ENCODE results near the gene POLK. TPM values are rescaled to one million over a fixed set of nuclear protein-coding genes. Genes with fewer than 3 reads are reported as not detected.
"Not testable (repeated sequence)": the region's sequence is repeated elsewhere in the genome, so short reads cannot be mapped to it uniquely, and the experiment has no call there.

Gene POLK
- total RNA-seq, 1 donor from 2014 or later = 26.5 TPM

DNA sequence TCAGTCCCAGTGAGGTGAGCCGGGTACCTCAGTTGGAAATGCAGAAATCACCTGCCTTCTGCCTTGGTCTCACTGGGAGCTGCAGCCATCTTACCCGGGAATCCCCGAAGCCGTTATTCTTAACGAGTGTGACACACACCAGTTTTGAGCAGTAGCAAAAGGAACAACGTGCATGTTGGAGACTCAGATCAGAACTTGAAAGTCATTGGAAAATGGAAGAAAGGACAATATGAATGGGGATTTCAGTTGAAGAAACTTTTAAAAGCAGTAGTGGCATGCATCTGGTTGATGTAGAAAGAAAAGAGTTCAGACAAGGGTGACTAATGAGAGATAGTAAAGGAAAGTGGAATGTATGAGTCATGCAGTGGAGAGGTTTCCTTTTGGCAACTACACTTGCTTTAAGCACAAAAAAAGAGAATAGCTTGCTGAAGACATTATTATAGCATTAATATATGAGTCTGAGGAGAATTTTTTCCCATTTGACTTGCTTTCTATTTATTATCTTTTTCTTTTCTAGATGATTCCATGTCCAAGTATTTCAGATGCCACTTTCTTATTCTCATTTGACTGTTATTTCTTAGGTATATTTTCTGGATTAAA lies 55.1 kb downstream of the POLK start:
- Mint-ChIP-seq H3K9me3 (ENCODE audit: low read depth) (peaks cover 25% of the 10 kb centered on the region), H3K4me1 (ENCODE audit: low read depth) (peaks cover 39% of the 10 kb centered on the region), H3K4me3 (ENCODE audit: unreplicated experiment) (peak overlapping the region; percentile 44), H3K27me3 (ENCODE audit: low read depth) (no peaks in the 10 kb centered on the region), H3K36me3 (ENCODE audit: low read depth) (peaks cover 18% of the 10 kb centered on the region), H3K27ac (ENCODE audit: unreplicated experiment) (peak overlapping the region; percentile 92)
- TF ChIP-seq, protein P1, sequence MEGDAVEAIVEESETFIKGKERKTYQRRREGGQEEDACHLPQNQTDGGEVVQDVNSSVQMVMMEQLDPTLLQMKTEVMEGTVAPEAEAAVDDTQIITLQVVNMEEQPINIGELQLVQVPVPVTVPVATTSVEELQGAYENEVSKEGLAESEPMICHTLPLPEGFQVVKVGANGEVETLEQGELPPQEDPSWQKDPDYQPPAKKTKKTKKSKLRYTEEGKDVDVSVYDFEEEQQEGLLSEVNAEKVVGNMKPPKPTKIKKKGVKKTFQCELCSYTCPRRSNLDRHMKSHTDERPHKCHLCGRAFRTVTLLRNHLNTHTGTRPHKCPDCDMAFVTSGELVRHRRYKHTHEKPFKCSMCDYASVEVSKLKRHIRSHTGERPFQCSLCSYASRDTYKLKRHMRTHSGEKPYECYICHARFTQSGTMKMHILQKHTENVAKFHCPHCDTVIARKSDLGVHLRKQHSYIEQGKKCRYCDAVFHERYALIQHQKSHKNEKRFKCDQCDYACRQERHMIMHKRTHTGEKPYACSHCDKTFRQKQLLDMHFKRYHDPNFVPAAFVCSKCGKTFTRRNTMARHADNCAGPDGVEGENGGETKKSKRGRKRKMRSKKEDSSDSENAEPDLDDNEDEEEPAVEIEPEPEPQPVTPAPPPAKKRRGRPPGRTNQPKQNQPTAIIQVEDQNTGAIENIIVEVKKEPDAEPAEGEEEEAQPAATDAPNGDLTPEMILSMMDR (IDR thresholded peaks at IDR 0.05) = no peak
- no peak for DNase-seq (ENCODE audit: low spot score)

- Mint-ChIP-seq H3K4me3 (ENCODE audit: unreplicated experiment) (peak overlapping the region; percentile 14), H3K9me3 (ENCODE audit: low read depth) (peaks cover 19% of the 10 kb centered on the region), H3K36me3 (ENCODE audit: low read depth) (peaks cover 12% of the 10 kb centered on the region), H3K4me1 (ENCODE audit: low read depth) (peaks cover 39% of the 10 kb centered on the region), H3K27me3 (ENCODE audit: low read depth) (no peaks in the 10 kb centered on the region), H3K27ac (ENCODE audit: unreplicated experiment) (peak overlapping the region; percentile 92)
- TF ChIP-seq, protein P1 (IDR thresholded peaks at IDR 0.05) = no peak
- no peak for DNase-seq (ENCODE audit: low spot score)
Measured at GRCh38 chr5:75567710-75568109, 56.0 kb downstream of the POLK start.

DNA sequence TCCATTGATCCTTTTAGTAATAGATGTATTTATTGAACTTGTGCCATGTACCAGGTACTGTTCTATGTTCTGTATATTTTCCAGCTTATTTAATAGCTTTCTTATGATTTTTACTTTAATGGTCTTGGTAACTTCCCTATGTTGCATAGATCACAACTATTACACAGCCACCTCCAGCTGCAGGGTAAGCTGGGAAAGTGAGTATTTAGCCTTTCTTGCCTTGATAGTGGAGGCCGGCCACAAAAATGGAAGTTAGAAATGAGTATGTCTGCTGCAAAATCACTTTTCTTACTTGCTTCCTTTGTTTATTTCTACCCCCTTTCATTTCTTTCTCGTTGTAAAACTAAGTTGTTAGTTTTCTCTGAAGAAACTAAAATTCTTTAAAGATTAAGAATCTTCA lies 56.5 kb downstream of the POLK start:
- TF ChIP-seq, protein P1 (IDR thresholded peaks at IDR 0.05) = no peak
- DNase-seq (ENCODE audit: low spot score) = no peak
- H3K27me3 Mint-ChIP-seq (ENCODE audit: low read depth) = no peaks in the 10 kb centered on the region
- H3K36me3 Mint-ChIP-seq (ENCODE audit: low read depth) = peaks cover 10% of the 10 kb centered on the region
- peak overlapping the region; percentile 92 for H3K27ac Mint-ChIP-seq (ENCODE audit: unreplicated experiment)
- H3K4me1 Mint-ChIP-seq (ENCODE audit: low read depth) = peaks cover 39% of the 10 kb centered on the region
- no peak overlapping the region for H3K4me3 Mint-ChIP-seq (ENCODE audit: unreplicated experiment)
- peaks cover 16% of the 10 kb centered on the region for H3K9me3 Mint-ChIP-seq (ENCODE audit: low read depth)

GRCh38 chr5:75571547-75571946 lies 59.9 kb downstream of the POLK start:
- Mint-ChIP-seq H3K27me3 (ENCODE audit: low read depth) (no peaks in the 10 kb centered on the region), H3K4me3 (ENCODE audit: unreplicated experiment) (no peak overlapping the region), H3K27ac (ENCODE audit: unreplicated experiment) (no peak overlapping the region), H3K36me3 (ENCODE audit: low read depth) (peaks cover 1% of the 10 kb centered on the region), H3K4me1 (ENCODE audit: low read depth) (peaks cover 34% of the 10 kb centered on the region), H3K9me3 (ENCODE audit: low read depth) (no peaks in the 10 kb centered on the region)
- TF ChIP-seq, protein P1 (IDR thresholded peaks at IDR 0.05) = no peak
- no peak for DNase-seq (ENCODE audit: low spot score)

- DNase-seq (ENCODE audit: low spot score) = no peak
- Mint-ChIP-seq H3K9me3 (ENCODE audit: low read depth) (no peaks in the 10 kb centered on the region), H3K4me1 (ENCODE audit: low read depth) (peaks cover 15% of the 10 kb centered on the region), H3K4me3 (ENCODE audit: unreplicated experiment) (peak overlapping the region; percentile 47), H3K36me3 (ENCODE audit: low read depth) (peaks cover 8% of the 10 kb centered on the region), H3K27me3 (ENCODE audit: low read depth) (no peaks in the 10 kb centered on the region), H3K27ac (ENCODE audit: unreplicated experiment) (peak overlapping the region; percentile 90)
- TF ChIP-seq, protein P1 (IDR thresholded peaks at IDR 0.05) = no peak
Measured at GRCh38 chr5:75574791-75575190, 63.1 kb downstream of the POLK start.

GRCh38 chr5:75578280-75578679 lies 66.6 kb downstream of the POLK start:
- H3K4me3 Mint-ChIP-seq (ENCODE audit: unreplicated experiment); H3K9me3 Mint-ChIP-seq (ENCODE audit: low read depth); DNase-seq (ENCODE audit: low spot score); H3K27ac Mint-ChIP-seq (ENCODE audit: unreplicated experiment); H3K27me3 Mint-ChIP-seq (ENCODE audit: low read depth): not testable (repeated sequence)
- Mint-ChIP-seq H3K4me1 (ENCODE audit: low read depth) (peaks cover 15% of the 10 kb centered on the region), H3K36me3 (ENCODE audit: low read depth) (peaks cover 10% of the 10 kb centered on the region)
